Pons (tissue), 1 donor: ENCODE data around the gene ATP1B1.

ENCODE experiments used
- DNase-seq: peaks from one replicate; pipeline ENCODE4 v3.0.0-alpha.2; 2016; ENCODE audit warnings: low spot score

The ATP1B1 gene

DNA sequence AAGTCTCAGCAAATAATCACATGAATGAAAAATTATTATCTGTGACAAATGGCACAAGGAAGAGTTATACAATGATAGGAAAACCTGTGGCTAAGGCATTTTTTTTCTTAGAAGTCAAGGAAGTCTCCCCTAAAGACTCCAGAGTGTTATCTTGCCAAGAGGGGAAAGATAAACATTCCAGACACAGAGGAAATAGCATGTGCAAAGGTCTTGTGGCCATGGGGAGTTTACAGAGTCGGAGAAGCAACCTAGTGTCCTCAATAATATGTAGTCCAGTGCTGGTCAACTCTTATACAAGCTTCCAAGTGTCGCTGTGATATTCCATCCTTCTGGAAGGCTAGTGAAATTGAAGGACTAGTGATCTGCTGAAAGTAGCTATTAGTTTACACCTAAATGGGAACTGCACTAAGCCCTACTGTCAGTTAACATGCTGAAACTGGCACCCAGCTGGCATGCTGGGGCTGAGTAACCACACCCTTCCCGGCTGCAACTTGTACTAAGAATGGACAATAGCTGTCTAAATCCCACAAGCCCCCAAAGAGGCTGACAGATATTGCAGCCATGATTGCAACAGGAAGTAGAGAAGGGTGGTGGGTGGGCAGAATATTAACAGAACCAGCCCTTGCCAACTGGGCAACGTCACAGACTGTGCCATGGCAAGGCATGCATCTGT, 11.5 kb upstream of the ATP1B1 start:
- peak; percentile 41 for DNase-seq

DNA sequence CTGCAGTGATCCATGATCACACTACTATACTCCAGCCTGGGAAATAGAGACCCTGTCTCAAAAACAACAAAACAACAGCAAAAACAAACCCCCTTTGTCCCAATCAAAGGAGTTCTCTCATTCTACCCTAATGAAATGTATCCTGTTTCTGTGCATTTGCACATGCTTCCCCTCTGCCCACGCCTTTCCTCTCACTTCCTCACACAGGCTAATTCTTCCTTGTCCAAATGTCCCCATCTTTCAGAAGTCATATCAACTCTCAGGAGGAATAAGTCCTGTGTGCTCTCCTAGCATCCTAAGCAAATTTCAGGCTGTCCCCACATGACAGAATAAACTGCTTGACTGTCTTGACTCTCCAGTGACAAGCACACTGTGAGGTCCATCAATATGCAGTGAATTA, 8.1 kb upstream of the ATP1B1 start:
- peak; percentile 72 for DNase-seq

DNA sequence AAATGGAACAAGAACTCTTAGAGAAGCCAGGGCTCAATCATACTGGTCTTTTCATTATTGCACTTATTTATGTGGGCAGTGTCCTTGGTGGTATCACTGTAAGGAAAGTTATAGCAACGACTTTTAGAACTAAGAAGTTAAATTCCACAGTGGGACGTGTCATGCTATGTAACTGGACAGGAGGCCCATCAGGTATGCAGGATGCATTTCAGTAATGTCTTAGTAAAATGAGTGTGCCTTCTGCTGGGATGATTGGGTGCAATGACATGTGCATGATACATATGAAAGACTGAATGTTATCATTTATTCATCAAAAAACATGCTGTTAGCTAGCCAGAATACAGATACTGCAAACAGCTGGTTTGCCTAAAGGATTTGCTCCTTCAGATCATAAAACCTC, 6.9 kb upstream of the ATP1B1 start:
- DNase-seq, result no peak

DNA sequence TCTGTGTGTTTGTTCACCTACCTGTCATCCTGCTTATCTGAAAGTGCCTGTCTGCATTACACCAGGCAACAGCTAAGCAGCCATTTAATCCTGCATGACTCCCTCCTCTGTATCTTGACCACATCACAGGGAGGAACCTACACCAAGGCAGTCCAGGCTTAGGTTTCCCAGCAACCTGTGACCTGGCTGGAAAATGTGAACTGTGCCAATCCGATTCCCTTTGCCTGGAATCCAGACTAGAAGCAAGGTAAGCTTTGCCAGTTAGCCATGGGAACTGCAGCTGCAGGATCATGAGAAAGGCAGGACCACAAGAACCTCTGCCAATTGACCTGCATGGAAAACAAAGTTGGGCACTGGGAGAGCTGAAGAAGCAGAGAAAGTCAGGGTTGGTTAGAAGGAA, 6.3 kb upstream of the ATP1B1 start:
- peak; percentile 29 for DNase-seq

DNA sequence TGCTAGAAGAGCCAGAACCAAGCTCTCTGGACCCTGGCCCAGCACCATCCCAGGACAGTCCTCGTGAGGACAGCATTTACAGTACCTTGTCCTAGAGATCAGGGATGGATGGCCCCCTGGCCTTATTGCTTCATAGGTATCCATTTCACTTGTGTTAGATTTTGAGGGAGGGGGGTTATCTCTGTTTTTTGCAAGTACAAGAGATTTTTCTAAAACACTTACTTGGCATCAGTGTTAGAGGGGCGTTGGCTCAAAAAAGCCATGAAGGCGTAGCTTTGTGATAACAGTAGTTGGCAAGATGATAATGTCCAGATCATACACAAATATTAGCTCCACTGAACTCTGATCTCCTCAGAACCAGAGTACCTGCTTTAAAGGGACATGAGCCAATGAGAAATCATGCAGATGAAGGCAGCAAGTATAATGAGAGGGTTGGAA, 5.8 kb upstream of the ATP1B1 start:
- no peak for DNase-seq

DNA sequence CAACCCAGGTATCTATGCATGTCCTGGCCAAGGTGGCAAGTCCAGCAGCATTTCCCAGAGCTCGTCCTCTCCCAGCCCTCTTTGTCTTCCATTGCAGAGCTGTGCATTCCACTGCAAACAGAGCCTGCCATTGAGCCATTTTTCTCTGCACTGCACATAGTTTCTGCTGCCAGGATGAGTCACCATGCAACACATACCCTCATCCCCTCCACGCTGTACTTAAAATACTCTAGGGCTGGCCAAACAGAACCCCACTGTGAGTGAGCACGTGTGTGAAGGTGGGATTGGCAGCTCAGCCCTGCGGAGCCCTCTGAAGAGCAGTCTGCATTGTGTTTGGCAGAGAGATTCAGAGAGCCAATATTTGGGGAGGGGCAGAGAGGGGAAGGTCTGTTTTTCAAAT, 3.9 kb upstream of the ATP1B1 start:
- peak; percentile 88 for DNase-seq

DNA sequence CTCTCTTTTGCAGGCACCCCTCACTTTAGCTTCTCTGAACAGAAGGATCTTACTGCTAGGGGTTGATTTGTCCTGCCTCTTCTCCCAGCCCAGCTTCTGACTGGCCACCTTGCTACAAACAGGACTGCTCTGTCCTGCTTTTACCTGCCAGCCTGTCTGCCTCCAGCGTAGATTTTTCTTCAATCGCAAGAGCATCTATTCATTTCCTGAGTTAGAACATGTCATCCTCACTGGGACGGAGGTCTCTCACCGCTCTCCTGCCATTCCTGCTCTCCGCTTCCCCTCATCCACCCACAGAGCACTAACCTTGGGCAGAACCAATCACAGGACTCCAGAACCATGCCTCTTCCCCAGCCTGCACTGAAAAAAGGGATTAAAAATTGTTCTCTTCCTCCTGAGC, 3.5 kb upstream of the ATP1B1 start:
- peak; percentile 42 for DNase-seq

DNA sequence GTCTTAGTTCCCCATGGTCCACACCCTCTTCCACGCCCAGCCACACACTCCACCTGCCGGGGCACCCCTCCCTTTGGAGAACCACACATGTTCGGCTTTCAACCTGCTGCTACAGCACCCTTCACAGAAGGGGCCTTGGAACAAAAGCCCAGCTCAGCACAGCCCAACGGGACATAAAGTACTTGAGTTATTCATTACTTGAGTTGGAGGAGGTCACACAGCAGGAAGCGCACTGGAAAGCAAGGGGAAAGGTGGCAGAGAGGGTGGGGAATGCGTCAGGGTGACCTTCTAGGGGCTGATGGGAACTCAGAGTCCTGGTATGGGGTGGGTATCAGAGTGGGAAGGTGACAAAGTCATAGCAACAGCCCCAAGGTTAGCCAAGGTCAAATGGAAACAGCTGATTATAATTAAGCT, 3.0 kb upstream of the ATP1B1 start:
- DNase-seq, result no peak

DNA sequence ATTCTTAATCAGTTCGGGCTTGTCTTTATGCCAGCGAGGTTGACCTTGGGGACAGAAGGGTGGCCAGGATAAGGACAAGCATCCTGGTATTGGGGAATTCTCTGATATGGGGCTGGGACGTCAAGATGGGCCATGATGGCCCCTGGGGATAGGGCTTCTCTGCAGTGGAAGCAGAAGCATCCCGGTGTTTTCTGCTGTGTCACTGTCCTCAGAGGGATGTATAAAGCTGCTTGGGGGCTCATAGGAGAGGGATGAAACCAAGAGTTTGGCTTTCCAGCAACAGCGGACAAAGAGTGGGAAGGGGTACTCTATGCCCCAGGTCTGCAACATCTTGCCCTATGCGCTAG, 1.4 kb upstream of the ATP1B1 start:
- DNase-seq, result peak; percentile 49

DNA sequence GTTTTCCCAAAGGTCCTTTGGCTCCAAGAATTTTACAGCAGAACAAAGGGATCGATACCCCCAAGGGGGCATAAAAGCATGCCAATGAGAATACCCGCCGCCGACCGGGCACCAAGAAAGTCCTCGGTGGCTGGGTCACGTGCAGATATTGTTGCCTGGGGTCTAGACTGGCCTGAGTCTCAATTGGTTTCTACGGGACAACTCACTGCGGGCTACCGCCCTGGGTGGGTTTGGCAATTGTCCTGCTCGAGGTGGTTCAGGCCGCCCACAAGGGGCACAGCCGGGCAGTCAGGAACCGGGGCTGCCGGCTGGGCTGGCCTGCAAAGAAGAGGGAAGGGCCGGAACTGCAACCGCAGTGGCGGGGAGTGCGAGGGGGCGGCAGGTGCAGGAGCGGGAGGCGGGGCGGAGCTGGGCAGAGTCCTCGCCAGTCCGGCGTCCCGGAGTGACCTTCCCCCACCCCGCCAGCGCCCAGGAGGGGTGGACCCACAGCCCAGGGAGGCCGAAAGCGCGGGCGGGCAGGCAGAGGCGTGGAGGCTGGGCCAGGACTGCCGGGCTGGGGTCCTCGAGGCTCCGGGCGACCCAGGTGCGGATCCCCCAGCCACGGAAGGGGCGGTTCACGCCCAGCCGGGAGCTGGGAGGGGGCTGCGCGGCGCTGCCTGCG, 926 bp upstream of the ATP1B1 start:
- peak; percentile 73 for DNase-seq

DNA sequence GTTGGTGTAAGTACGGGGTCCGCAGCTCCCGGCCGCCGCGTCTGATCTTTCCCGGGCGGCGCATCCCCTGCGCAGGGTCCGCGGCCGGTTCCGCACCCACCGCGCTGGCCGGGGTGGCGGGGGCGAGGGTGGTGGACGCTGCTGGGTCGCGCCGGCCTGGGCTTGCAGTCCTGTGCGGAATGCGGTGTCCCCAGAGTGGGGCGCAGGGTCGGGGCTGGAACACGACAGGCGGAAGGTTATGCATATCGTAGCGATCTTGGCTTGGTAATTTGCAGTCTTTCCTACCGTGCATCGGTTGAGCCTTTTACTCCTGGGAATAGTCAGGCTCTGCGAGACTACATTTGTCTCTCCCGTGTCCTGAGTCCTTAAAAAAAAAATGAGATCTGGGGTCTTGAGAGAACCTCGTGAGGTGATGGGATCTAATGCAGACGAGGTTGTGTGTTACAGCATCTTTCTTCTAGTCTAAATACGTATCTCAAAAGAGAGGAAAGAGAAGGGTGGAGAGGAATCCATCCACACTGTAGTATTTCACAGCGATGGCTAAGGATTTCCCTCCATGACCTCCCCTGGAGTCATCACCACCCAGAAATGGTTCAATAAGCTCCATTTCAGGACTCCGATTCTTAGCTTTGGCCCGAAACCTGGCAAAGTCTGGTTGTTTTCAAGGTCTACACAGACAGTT, 572 bp downstream of the ATP1B1 start:
- peak; percentile 53 for DNase-seq

DNA sequence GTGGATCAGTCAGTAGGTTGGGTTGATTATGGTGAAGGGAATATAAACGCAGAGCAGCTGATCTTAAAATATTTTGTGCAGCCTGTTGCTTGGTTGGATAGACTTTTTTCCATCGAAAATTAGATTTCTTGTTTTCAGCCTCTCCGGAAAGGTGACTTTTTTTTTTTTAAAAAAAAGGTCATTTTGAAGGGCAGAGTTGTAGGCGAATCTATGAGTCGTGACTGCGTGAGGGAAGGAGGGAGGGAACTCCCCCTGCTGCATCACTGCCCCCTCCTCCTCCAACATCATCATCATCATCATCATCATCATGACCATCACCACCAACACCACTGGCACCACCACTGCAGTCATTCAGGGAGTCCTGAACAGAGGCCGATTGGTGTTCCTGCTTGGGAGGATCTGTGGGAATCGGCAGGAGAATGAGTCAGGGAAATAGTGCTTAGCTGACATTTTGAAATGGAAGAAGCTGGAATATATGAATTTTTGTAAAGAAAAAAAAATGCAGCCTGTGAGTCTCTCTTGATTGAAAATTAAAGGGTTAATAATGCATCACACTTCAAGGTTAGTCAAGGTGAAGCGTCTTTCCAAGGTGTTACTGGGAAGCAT, 1.2 kb downstream of the ATP1B1 start:
- peak; percentile 78 for DNase-seq

DNA sequence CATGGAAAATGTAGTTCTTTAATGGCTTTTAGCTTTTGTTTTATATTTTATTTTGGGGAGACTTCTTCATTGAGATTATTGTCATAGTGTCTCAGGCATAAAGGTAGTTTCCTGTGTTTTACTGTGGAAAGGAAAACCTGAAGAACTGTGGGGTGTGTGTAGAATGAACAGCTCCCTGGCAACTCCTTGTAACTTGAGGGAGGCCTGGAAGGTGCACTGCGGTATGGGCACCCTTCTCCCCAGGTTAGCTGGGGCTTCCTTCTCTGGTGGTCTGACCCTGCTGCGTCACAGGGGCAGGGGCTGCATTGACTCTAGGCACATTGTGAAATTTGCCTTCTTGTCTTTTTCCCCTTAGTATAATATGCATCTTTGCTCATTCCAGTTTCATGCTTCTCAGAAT, 1.7 kb downstream of the ATP1B1 start:
- DNase-seq, result no peak

DNA sequence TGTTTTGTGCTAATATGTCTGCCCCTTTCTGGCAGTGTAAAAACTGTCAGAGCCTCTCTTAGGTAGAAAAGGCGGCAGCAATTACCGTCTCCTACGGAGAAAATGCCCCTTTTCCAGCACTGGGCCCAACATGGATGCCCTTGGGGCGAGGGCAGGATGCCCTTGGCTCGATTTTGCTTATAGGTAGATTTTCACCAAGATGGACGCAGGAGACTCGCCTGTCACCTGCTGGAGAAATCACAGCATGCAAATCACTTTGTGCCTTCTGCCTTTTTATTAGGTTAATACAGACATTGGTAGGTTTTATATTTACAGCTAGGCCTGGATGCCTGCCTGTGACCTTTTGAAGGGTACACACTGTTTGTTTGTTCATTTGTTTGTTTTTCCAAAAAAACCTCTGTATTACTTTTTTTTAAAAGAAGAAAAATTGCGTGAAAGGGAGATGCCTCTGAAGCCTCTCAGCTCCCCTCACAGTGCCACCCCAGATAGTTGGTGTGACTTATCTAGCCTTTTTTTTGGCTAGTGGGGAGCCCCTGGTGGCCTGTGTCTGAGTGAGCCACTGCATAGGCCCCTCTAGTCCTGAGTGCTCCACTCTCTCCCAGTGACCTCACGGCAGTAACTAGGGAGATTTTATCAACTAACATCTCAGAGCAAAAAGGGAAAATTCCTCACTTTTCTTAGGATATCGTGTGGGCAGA, 2.5 kb downstream of the ATP1B1 start:
- DNase-seq, result peak; percentile 85

DNA sequence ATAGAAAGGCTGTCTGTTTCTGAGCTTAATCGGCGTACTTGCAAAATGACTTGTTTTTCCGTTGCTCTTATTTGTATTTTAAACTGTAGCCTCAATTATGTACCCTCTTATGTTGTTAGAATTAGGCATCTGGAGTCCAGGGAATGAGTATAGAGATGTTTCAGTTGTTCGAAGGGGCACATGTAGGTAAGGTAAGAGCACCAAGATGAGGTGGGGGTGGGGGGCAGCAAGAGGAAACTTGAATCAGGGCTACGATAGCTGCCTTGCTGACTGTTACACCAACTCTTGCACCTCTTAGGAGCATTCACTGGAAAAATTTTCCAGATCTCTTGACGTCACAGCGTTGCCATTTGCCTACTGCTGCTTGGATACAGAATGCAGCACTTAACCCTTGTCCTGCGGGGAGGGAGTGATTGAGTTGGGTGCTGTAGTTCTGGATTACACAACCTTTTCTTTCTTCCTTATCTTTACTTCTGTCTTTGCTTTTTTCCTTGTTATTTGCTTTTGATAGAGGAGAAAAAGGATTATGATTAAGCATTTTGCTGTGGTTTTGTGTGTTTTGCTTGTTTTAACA, 3.2 kb downstream of the ATP1B1 start:
- peak; percentile 93 for DNase-seq

DNA sequence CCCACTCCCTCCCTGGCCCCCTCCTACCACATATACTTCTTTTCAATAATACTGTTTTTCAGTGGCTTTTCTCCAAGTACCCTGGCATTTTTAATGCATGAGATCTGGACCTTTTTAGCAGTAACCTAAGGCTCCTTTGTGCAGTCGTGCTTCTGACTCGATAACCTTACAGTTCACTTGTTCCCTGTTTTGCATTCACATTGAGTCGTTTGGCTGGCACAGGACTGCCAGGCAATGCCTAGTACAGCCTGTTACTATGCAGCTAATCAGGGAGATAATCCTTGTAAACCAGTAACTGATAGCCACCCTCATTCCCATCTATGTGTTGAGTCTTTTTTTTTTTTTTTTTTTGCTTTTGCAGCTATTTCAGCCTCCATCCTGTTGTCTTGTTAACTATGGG, 3.7 kb downstream of the ATP1B1 start:
- DNase-seq, result peak; percentile 86

DNA sequence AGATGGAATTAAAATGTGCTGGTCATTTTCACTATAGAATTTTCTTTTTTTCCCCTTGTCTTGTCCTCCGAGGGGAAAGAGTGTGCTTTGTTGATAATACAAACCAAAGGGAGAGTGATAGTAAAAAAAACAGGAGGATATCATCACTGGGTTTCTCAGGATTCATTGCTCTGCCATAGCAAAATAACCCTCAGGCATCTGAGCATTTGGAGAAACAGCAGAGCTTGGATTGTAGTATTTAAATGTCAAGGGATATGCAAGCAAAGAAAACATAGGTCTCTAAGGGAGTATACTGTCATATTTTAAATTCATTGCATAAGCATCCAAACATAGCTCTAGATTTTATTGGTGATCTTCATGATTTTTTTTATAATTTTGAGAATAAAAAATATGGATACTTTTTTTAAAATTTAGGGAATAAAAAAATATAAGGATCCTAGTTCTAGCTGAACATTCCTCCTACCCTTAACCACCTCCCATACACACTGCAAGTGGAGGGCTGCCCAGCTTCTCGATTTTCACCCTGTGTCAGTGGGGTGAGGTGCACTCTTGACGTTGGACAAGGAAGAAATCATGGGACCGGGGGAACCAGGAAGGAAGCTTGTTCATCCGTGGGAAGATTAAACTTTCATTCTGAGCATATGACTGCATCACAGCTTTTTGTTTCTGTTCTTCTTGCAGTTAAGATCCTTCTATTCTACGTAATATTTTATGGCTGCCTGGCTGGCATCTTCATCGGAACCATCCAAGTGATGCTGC, 4.4 kb downstream of the ATP1B1 start:
- no peak for DNase-seq

DNA sequence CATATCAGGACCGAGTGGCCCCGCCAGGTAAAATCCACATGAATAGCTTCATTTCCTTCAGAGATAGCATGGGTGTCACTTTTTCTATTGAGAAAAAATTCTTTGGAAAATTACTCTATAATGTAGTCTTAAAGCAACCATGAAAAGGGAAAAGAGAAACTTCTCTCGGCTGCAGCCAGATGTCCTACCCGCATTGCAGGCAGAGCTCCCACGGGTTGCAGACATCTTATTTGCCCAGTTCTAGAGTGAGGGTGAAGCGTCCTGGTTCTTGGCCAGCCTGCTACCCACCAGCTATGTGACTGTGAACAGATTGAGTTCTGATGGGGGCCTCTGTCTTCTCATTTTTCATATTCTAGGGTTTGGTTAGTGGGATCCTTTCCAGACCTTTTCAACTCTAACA, 5.0 kb downstream of the ATP1B1 start:
- DNase-seq, result no peak

DNA sequence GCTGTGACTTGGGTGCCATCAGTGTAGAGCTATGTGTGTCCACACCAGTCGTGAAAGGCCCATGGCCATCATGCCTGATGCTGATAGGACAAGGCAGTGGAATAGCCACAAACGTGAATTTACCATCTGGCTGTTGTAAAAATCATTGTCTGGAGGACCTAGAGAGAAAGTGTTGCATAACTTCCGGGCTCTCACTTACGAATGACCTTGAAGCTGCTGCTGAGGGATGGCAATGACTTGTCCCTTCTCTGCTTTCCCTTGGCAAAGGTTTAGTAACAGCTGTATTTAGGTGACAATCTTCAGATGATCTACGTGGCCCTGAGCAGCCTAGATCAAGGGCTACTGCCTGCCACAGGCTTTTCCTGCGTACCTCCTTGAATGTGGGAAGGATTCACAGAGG, 5.8 kb downstream of the ATP1B1 start:
- DNase-seq, result no peak

DNA sequence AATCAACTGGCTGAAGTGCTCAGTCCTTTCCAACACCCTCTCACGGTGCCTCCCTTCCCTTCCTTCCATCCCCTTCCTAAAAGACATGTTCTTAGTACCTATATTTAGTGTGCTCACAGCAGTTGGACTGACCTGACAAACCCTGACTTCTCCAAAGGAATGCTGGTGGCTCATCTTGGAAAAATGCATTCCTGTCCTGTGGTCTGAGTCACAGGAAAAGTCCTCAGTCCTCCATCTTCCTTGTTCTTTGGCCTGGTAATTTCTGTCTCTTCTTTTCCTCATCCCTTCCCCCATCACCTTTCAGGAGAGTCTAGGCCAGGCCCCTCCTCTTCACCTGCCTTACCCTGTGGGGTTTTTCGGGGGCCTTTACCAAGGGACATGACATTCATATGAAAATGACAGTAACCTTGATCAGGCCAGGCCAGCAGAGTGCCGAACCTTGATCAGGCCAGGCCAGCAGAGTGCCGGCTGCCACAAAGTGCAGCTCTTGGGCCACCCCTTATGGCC, 7.2 kb downstream of the ATP1B1 start:
- DNase-seq, result no peak
